GM13977 (cell line): ENCODE measurements around the gene CNTNAP2.

Source experiments
- DNase-seq: peaks from one replicate; pipeline ENCODE4 v3.0.0; 2012; ENCODE audit warnings: low spot score
- in situ Hi-C: fragments of 300-500 bp; cut with MboI; formaldehyde crosslinking; loops from one replicate; pipeline ENCODE4 v1.12.0; 2022; ENCODE audit warnings: low sequenced_read_pairs, low pct_unique_long_range_greater_than_20kb, mixed read lengths, inconsistent platforms; ENCODE audit not compliant: unreplicated experiment
- TF ChIP-seq, protein P1 (sequence below): IDR thresholded peaks from 2 replicates; pipeline ENCODE4 v1.5.1; 2012; ENCODE audit warnings: mild to moderate bottlenecking, control low read depth; ENCODE audit not compliant: insufficient read depth; ENCODE audit errors: extremely low read depth, missing control alignments

The CNTNAP2 gene

DNA sequence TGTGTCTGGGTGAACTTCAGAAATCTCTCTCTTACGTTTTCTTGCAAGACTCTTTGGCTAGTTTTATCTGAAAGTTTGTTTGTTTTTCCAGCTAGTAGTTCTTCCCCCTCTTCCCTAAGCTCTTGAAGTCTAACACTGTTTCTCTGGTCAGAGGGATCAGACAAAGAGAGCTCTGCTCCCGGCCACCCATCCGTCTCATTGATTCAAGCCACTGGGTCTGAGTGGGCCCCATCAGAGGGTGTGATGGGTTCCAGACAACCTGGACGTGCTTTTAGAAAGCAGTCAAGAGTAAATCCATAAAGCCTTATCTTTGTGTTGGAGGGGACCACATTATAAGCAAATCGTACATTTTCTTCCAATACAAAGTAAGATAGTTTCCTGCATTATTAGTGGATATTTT, 2231.4 kb downstream of the CNTNAP2 start:
- no peak for DNase-seq
- TF ChIP-seq, protein P1, sequence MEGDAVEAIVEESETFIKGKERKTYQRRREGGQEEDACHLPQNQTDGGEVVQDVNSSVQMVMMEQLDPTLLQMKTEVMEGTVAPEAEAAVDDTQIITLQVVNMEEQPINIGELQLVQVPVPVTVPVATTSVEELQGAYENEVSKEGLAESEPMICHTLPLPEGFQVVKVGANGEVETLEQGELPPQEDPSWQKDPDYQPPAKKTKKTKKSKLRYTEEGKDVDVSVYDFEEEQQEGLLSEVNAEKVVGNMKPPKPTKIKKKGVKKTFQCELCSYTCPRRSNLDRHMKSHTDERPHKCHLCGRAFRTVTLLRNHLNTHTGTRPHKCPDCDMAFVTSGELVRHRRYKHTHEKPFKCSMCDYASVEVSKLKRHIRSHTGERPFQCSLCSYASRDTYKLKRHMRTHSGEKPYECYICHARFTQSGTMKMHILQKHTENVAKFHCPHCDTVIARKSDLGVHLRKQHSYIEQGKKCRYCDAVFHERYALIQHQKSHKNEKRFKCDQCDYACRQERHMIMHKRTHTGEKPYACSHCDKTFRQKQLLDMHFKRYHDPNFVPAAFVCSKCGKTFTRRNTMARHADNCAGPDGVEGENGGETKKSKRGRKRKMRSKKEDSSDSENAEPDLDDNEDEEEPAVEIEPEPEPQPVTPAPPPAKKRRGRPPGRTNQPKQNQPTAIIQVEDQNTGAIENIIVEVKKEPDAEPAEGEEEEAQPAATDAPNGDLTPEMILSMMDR = no peak
- in situ Hi-C loops = no loop called here

DNA sequence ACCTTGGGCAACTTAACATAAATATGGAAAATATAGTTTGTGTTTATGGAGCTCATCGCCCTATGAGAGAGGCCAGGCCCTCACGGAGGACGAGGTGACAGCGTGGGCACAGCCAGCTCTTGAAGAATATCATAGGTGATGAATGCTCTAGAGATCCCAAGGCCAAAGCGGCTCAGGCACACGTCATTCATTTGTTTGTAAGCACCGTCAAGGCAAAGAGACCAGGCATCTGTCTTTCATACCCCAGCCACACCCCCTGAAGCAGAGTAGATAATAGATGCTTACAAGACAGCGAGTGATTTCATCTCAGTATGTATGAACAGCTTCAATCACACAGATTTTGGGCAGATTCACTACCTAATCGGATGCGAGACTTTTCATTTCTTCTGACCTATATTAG, 2231.9 kb downstream of the CNTNAP2 start:
- TF ChIP-seq, protein P1 = no peak
- in situ Hi-C loops = no loop called here
- DNase-seq = no peak

DNA sequence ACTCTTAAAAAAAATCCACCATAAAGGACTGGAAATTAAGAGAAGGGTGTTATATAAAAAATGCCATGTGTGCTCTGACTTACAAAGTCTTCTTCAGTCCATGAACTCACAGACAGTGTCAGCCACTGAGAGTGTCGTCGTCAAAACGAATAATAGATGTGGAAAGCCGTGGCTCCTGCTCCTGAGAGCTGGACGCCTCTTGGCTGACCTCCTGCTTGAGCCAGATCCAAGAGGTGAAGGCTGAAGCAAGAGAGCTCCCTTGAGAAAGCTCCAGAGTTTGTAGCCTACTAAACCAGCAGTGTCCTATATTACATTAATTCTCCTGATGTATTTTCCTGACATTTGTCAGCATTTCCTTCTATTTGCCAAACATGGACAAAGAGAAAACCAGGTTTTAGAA, 2239.7 kb downstream of the CNTNAP2 start:
- in situ Hi-C loops = no loop called here
- DNase-seq = no peak
- TF ChIP-seq, protein P1 = no peak

DNA sequence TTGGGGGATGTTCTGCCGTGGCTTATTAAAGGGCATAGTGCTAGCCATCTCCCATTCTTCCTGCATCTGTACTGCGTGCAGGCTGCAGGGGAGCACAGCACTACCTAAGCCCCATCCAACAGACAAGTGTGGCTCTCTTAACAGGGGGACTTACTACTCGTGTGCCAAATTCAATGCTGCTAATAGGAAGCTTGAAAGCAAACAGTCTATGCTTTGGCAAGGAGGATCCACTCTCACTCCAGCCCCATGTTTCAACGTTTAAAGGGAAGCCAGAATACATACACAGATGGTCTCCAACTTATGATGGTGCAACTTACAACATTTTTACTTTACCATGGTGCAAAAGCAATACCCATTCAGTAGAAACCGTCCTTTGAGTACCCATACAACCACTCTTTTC, 2245.9 kb downstream of the CNTNAP2 start:
- TF ChIP-seq, protein P1 = no peak
- DNase-seq = no peak
- in situ Hi-C loops = no loop called here

DNA sequence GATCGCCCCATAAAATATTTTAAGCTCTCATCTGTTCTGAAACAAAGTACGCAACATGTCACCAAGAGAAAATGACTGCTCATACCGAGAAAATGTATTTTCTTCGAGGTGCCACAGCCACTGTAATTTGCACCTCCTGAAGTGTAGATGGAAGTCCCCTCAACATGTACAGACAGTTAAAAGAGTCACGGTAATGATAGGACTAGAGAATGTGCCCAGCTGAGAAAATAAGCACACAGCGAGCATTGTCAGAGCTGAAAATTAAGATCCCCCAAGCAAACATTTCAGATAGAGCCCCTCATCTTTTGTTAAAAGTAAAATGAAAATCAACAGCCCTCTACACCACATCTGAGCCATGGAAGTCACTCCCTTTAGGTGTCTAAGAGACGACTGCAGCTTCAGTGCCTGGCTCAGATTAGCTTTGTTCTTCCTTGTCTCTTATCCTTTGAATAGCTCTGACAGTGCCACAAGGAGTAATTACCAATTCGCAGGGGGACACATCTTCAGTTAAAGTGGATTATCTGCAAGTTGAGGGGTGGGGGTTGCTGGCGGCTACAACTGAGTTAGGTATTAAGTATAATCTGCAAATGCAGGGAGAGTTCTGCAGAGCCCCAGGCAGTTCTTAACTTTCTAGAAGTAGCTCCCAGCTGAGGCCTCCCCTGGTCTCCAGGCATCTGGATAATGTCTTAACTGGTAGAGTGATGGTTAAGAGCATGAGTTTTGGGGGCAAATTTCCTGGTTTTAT, 2251.3 kb downstream of the CNTNAP2 start:
- TF ChIP-seq, protein P1 = no peak
- in situ Hi-C loops = no loop called here
- no peak for DNase-seq

DNA sequence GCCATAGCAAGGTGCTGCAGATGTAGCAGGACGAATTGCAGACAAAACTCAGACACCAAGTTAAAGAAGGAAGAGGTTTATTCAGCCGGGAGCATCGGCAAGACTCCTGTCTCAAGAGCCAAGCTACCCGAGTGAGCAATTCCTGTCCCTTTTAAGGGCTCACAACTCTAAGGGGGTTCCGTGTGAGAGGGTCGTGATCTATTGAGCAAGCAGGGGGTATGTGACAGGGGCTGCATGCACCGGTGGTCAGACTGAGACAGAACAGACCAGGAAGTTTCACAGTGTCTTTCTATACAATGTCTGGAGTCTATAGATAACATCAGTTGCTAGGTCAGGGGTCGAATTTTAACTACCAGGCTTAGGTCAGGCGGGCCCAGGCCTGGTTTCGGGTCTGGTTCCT, 2252.0 kb downstream of the CNTNAP2 start:
- in situ Hi-C loops = no loop called here
- no peak for DNase-seq
- TF ChIP-seq, protein P1 = no peak
